ENCODE measurements around the gene YWHAQ. TPM values are rescaled to one million over a fixed set of nuclear protein-coding genes. Genes with fewer than 3 reads are reported as not detected.
"Not testable (repeated sequence)": the region's sequence is repeated elsewhere in the genome, so short reads cannot be mapped to it uniquely, and the experiment has no call there.

The YWHAQ gene
- total RNA-seq, 2 experiments from 2014 or later, result 191 to 216 TPM

DNA sequence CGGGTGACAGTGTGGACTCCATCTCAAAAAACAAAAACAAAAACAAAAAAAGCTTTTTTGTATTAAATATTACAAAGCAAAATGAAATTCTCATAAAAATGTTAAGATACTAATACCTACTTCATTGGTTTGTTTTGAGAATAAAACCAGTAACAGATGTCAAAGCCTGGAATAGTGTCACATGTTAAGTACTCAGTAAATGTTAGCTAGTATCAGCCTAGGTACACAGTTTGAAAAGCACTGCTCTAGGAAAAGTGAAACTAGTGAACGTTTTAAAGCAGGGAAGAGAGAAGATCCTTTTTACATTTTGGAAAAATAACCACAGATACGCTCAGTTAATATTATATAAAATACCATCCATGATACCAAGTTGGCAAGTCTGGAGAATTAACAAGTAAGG, 38.1 kb downstream of the YWHAQ start:
- Mint-ChIP-seq H3K27me3 (no peaks in the 10 kb centered on the region), H3K4me1 (peaks cover 27% of the 10 kb centered on the region), H3K36me3 (peaks cover 32% of the 10 kb centered on the region), H3K27ac (no peak overlapping the region), H3K9me3 (no peaks in the 10 kb centered on the region), H3K4me3 (no peak overlapping the region)
- POLR2A ChIA-PET, result no interaction called here
- DNase-seq (no peak), ATAC-seq (ENCODE audit: low read depth) (no peak)

DNA sequence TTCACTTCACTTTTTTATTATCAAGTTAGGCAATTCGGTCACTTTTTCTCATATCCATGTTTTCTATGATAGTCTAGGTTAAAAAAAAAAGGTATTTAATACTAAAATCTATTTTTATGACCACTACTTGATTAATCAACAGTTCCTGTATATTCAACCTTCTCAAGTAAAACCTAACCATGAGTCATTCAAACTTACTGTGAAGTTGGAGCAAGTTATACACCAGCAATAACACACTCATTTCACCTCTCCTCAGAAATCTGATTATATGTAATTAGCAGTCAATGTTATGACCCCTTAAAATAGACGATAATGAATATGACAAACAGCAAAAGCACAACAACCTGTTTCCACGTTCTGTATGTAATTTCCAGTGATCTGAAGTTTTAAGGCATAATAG, 40.2 kb downstream of the YWHAQ start:
- Mint-ChIP-seq H3K36me3 (peaks cover 36% of the 10 kb centered on the region), H3K27ac (no peak overlapping the region), H3K4me1 (peaks cover 15% of the 10 kb centered on the region), H3K4me3 (no peak overlapping the region), H3K9me3 (no peaks in the 10 kb centered on the region), H3K27me3 (no peaks in the 10 kb centered on the region)
- POLR2A ChIA-PET, result no interaction called here
- ATAC-seq (ENCODE audit: low read depth) (no peak), DNase-seq (no peak)

DNA sequence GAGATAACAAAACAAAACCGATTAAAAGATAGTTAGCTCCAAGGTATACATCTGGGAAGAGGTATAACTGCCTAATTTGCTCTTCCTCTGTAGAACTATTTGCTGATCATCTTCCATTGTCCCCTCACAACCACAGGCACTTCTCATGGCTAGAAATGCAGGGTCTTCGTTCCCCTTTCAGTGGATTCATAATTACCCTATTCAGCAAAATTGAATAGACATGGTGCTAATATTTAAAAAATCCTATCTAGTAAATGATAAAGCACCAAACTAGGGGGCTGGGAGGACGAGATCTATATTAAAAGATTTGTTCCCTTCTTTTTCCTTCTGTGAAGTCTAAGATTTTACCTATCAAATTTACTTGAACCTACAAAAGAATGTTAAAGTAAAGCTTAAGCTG, 44.3 kb downstream of the YWHAQ start:
- no peaks in the 10 kb centered on the region for H3K9me3 Mint-ChIP-seq
- ATAC-seq (ENCODE audit: low read depth) (no peak), DNase-seq (no peak)
- H3K4me3 Mint-ChIP-seq, result no peak overlapping the region
- H3K27me3 Mint-ChIP-seq, result no peaks in the 10 kb centered on the region
- H3K4me1 Mint-ChIP-seq, result no peaks in the 10 kb centered on the region
- POLR2A ChIA-PET, result interaction anchor here (0.6 to 1.2 kb wide), 2 partner anchors 12 to 162 kb away, joined by 3 read pairs; no protein-coding TSS in a partner anchor
- peaks cover 32% of the 10 kb centered on the region for H3K36me3 Mint-ChIP-seq
- H3K27ac Mint-ChIP-seq, result no peak overlapping the region

DNA sequence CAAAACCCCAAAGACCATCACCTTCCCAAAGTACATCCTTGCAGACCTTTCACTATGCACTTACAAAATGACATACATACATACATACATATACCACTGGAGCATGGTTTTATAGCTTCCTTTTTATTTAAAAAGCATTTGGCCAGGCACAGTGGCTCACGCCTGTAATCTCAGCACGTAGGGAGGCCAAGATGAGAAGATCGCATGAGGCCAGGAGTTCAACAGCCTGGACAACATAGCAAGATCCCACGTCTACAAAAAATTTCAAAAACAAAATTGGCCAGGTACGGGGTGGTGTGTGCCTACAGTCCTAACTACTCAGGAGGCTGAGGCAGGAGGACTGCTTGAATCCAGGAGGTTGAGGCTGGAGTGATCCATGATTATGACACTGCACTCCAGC, 45.3 kb downstream of the YWHAQ start:
- POLR2A ChIA-PET, result interaction anchor here (1.2 to 1.5 kb wide), 2 partner anchors 11 to 30 kb away, joined by 3 to 4 read pairs; partner anchors contain the start of gene ADAM17
- Mint-ChIP-seq H3K36me3 (peaks cover 27% of the 10 kb centered on the region), H3K9me3 (no peaks in the 10 kb centered on the region), H3K27me3 (no peaks in the 10 kb centered on the region), H3K4me3 (no peak overlapping the region), H3K27ac (no peak overlapping the region), H3K4me1 (peaks cover 1% of the 10 kb centered on the region)
- no peak for ATAC-seq (ENCODE audit: low read depth)
- no peak for DNase-seq

DNA sequence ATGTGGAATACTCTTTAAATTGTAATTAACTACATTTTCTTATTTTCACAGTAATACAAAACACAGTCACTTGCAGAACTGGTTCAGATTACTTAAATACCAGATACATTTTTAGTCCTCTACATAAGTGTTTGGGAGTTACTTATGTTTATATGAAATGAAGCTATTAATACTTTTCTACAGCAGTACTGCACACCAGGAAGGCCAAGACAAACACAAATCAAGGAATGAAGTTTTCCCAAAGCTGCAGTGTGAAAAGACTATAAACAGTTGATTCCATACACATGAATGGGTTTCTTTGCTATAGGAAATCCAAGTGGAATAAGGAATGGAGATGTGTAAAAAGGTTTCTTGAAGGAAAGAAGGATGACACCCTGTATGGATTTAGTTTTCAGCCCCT, 45.9 kb downstream of the YWHAQ start:
- DNase-seq; H3K4me3 Mint-ChIP-seq; H3K4me1 Mint-ChIP-seq; ATAC-seq (ENCODE audit: low read depth); H3K27ac Mint-ChIP-seq; H3K27me3 Mint-ChIP-seq; H3K9me3 Mint-ChIP-seq: not testable (repeated sequence)
- POLR2A ChIA-PET, result interaction anchor here (1.5 kb wide), 1 partner anchor 29 kb away, joined by 4 read pairs; the partner anchor contains the start of gene ADAM17
- H3K36me3 Mint-ChIP-seq, result peaks cover 26% of the 10 kb centered on the region

DNA sequence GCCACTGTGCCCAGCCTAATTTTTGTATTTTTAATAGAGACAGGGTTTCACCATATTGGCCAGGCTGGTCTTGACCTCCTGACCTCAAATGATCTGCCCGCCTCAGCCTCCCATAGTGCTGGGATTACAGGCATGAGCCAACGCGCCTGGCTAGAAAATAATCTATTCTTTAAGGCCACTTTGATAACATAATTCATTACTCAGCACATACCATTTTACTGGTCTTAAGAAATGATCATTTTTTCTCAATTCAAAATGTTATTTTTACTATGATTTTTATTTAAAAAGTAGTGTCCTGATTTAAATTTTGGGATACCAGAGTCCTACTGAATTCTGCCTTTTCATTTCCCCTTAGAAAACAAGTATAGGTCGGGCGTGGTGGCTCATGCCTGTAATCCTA, 48.2 kb downstream of the YWHAQ start:
- Mint-ChIP-seq H3K4me1 (peaks cover 1% of the 10 kb centered on the region), H3K4me3 (no peak overlapping the region), H3K27me3 (no peaks in the 10 kb centered on the region), H3K9me3 (no peaks in the 10 kb centered on the region), H3K27ac (no peak overlapping the region), H3K36me3 (peaks cover 23% of the 10 kb centered on the region)
- DNase-seq (no peak), ATAC-seq (ENCODE audit: low read depth) (no peak)
- POLR2A ChIA-PET, result no interaction called here

DNA sequence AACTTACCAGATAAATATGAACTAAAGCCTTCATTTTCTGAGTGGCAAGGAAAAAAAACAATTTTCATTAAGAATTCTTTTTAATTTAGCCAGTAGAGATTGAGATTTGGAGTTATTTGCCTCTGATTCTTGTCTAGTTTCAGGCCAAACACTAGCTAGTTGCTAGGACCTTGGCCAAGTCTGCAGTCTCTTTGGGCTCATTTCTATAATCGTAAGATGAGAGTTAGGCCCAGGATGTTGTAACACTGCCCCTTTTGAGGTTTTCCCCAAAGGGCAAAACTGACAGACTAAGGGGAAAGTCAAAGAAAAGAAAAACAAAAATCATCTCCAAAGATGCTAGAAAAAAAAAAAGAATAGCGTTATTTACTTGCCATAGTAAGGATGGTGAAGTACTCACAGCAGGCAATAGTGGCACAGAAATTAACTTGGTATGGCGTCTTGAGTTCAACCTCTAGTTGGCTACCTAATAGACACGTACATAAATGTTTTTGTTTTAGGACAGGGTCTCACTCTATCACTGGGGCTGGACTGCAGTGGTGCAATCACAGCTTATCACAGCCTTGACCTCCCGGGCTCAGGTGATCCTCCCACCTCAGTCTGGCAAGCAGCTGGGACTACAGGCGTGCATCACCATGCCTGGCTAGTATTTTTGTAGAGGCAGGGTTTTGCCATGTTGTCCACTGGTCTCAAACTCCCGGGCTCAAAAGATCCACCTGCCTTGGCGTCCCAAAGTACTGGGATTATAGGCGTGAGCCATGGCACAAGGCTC, 52.1 kb downstream of the YWHAQ start:
- peaks cover 3% of the 10 kb centered on the region for H3K4me1 Mint-ChIP-seq
- DNase-seq, result no peak
- POLR2A ChIA-PET, result no interaction called here
- ATAC-seq (ENCODE audit: low read depth), result no peak
- H3K9me3 Mint-ChIP-seq, result no peaks in the 10 kb centered on the region
- H3K36me3 Mint-ChIP-seq, result peaks cover 8% of the 10 kb centered on the region
- H3K27ac Mint-ChIP-seq, result no peak overlapping the region
- no peaks in the 10 kb centered on the region for H3K27me3 Mint-ChIP-seq
- no peak overlapping the region for H3K4me3 Mint-ChIP-seq

DNA sequence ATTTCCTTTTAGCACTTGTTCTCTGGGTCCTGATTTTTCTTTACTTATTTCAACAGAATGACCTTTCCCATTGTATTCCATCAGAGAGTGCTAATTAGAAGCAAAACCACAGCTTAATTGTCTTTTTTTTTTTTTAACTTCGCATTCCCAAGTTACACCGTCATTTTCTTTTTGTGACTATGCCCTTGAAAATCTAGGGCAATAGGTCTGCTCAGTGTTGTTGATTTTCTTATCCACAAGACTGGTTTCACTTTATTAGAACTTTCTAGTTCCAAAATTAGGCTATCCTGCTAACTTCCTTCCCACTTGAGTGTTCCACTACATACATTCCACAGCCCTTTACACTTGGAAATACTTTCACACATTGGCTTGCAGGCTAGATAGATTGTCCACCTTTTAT, 56.5 kb downstream of the YWHAQ start:
- no peaks in the 10 kb centered on the region for H3K9me3 Mint-ChIP-seq
- no peak overlapping the region for H3K4me3 Mint-ChIP-seq
- H3K27ac Mint-ChIP-seq, result no peak overlapping the region
- peaks cover 4% of the 10 kb centered on the region for H3K4me1 Mint-ChIP-seq
- no peaks in the 10 kb centered on the region for H3K27me3 Mint-ChIP-seq
- ATAC-seq (ENCODE audit: low read depth), result no peak
- H3K36me3 Mint-ChIP-seq, result peaks cover 3% of the 10 kb centered on the region
- no peak for DNase-seq
- POLR2A ChIA-PET, result interaction anchor here (1.1 kb wide), 1 partner anchor 12 kb away, joined by 3 read pairs; no protein-coding TSS in a partner anchor

DNA sequence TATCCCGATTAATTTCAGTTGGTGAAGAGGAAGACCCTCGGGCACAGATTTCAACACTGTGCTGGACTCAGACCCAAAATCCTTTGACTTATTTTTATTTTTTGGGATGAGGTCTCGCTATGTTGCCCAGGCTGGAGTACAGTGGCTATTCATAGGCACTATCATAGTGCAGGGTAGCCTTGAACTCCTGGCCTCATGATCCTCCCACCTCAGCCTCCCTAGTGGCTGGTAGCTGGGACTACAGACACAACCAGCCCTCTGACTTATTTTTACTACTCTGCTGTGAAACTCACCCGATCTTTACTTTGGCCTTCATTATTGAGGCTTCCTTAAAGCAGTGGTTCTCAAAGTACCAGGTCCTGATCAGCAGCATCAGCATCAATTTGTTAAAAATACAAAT, 57.0 kb downstream of the YWHAQ start:
- no peak for ATAC-seq (ENCODE audit: low read depth)
- H3K4me3 Mint-ChIP-seq, result no peak overlapping the region
- peaks cover 4% of the 10 kb centered on the region for H3K4me1 Mint-ChIP-seq
- no peak for DNase-seq
- no peaks in the 10 kb centered on the region for H3K27me3 Mint-ChIP-seq
- no peak overlapping the region for H3K27ac Mint-ChIP-seq
- POLR2A ChIA-PET, result no interaction called here
- peaks cover 3% of the 10 kb centered on the region for H3K36me3 Mint-ChIP-seq
- H3K9me3 Mint-ChIP-seq, result no peaks in the 10 kb centered on the region

DNA sequence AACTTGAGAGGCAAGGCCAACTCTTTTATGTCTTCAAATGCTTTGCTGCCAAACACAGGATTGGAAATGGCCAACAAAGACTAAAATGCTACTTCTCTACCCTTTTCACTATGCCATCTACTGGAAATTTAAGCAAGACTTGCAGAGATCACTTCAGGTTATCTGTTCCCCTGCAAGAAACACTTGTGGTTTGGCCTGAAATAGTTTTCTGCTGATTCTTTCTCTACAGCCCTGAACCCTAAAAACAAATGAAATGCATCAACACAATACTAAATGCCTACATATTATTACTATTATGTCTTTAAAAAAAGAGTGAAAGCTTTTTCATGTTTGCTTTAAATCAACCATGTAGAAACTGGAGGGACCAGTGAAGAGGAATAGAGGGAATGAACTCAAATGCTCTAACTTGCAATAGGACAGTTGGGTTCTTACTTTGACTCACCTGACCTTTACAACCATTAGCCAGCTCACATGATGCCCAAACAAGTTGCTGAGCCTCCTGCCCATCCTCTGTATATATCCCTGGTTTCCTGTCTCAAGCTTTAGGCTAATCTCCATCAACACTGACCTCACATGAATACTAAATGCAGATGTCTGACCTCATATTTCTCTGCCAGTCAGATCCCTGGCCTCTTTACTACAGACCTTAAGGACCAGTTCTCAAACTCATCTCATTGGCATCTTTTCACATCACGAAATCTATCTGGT, 57.6 kb downstream of the YWHAQ start:
- POLR2A ChIA-PET, result no interaction called here
- no peak for DNase-seq
- H3K9me3 Mint-ChIP-seq, result no peaks in the 10 kb centered on the region
- peaks cover 1% of the 10 kb centered on the region for H3K36me3 Mint-ChIP-seq
- H3K4me3 Mint-ChIP-seq, result no peak overlapping the region
- no peak overlapping the region for H3K27ac Mint-ChIP-seq
- no peaks in the 10 kb centered on the region for H3K27me3 Mint-ChIP-seq
- no peak for ATAC-seq (ENCODE audit: low read depth)
- H3K4me1 Mint-ChIP-seq, result peaks cover 4% of the 10 kb centered on the region

DNA sequence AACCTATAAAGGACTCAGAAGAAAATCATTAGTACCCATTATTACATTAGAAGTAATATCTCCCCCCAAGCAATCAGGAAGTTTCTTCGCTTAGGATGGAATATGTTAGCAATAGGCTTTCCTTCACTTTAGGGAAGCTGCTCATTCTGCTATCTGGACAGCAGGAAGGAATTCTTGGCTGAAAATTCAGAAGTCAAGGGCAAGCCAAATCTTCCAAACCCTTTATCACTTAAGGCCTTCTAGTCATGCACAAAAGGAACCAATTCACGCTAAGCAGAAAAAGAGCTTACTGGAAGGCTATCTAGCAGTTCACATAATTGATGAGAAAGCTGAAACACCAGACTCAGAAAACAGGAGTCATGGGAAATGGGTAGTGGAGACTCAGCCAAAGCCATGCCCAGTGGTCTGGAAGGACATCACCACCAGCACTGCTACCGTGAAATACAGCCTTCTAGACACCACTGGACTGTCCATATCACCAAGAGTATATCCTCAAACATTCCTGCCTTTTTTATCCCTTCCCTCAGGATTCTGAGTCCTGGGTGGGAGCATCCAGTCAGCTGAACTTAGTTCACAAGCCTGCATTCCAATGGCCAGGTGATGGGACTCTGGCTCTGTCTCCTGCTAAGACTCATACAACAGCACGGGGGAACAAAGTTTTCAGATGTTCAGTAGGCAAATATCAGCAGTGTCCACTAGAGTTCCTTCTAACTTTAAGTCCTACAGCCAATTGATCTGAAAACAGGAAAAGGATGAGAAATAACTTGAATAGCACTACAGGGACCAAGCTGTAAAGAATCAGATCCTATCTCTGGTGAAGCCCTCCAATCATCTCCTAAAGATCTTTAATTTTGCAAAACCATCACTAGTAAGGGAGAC, 60.4 kb downstream of the YWHAQ start:
- peaks cover 4% of the 10 kb centered on the region for H3K4me1 Mint-ChIP-seq

DNA sequence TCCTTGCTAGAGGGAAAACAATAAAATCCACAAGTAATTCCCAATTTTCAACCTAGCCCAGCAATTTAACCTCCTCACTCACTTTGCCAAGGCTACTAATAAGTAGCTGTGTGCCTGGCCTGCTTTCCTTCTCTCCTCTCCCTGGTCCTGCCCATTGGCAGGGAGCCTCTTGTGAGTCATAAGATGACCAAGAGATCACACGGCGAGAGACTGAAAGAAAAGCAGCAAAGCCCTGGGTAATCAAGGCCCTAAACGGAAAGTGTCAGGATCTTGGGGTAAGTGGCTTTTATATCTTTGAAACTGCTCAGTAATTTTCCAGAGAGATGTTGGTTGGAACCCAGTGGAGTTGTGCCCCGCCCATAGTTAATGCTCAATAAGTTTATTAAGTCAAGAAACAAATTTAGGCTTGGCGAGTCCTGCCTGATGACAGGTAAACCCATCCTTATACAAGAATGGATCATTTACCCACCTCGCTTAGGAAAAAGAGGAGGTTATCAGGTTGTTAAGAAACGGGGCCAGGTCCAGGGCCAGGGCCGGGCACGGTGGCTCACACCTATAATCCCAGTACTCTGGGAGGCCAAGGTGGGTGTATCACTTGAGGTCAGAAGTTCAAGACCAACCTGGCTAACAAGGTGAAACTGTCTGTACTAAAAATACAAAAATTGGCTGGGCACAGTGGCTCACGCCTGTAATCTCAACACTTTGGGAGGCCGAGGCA, 65.2 kb downstream of the YWHAQ start:
- H3K4me3 Mint-ChIP-seq, result no peak overlapping the region
- POLR2A ChIA-PET, result no interaction called here
- no peaks in the 10 kb centered on the region for H3K27me3 Mint-ChIP-seq
- H3K27ac Mint-ChIP-seq, result no peak overlapping the region
- H3K9me3 Mint-ChIP-seq, result no peaks in the 10 kb centered on the region
- no peak for DNase-seq
- H3K36me3 Mint-ChIP-seq, result peaks cover 6% of the 10 kb centered on the region
- peaks cover 4% of the 10 kb centered on the region for H3K4me1 Mint-ChIP-seq
- ATAC-seq (ENCODE audit: low read depth), result no peak

More for the DNA sequence above, 60.4 kb downstream of the YWHAQ start:
- no peaks in the 10 kb centered on the region for H3K9me3 Mint-ChIP-seq
- DNase-seq (no peak), ATAC-seq (ENCODE audit: low read depth) (no peak)
- POLR2A ChIA-PET, result interaction anchor here (0.6 to 1.2 kb wide), 3 partner anchors 15 to 494 kb away, joined by 4 to 5 read pairs (median 4); partner anchors contain the start of gene ADAM17
- H3K27me3 Mint-ChIP-seq, result no peaks in the 10 kb centered on the region
- H3K36me3 Mint-ChIP-seq, result no peaks in the 10 kb centered on the region
- H3K4me3 Mint-ChIP-seq, result no peak overlapping the region
- no peak overlapping the region for H3K27ac Mint-ChIP-seq

DNA sequence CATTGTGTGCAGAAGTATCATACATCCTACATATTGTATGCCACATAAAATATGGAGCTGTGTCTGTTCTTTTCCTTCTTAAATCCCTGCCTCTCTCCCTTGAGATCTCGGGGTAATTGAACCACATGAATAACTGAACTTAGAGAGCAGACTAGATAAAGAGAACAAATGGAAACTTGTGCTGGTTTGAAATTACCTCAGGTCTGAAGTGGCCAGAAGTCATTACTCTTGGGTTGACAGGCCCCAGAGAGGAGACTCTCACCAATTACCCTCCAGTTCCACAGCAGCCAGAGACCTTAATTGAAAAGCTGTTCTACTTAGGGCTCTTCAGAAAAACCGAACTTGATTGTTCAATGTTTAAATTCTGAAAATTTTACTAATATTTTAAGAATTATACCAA, 70.2 kb downstream of the YWHAQ start:
- no peak overlapping the region for H3K4me3 Mint-ChIP-seq
- POLR2A ChIA-PET, result no interaction called here

More for the DNA sequence above, 70.2 kb downstream of the YWHAQ start:
- H3K9me3 Mint-ChIP-seq, result no peaks in the 10 kb centered on the region
- H3K27ac Mint-ChIP-seq, result peak overlapping the region; percentile 21
- H3K27me3 Mint-ChIP-seq, result no peaks in the 10 kb centered on the region
- DNase-seq (no peak), ATAC-seq (ENCODE audit: low read depth) (no peak)
- H3K4me1 Mint-ChIP-seq, result peaks cover 20% of the 10 kb centered on the region
- H3K36me3 Mint-ChIP-seq, result peaks cover 20% of the 10 kb centered on the region

All from activated naive CD8-positive, alpha-beta T cell treated with anti-CD3 and anti-CD28 coated beads, Interleukin-2, amount 10 ng/mL, durations not matched to agents 7 days and 5 days (primary cell).